Measurements from ENCODE around the gene USP11.

GRCh38 chrX:47248576-47248975, 15.8 kb downstream of the USP11 start:
- TF ChIP-seq CTCF (IDR thresholded peaks at IDR 0.05; ENCODE audit: low read depth, low read length, poor library complexity, severe bottlenecking) (no peak), EZH2phosphoT487 (IDR thresholded peaks at IDR 0.05; ENCODE audit: borderline replicate concordance, low read length) (no peak)

Data from DOHH2 (cell line).